BLaER1 (cell line): ENCODE results near the gene ATXN2.
"Not testable (repeated sequence)": the region's sequence is repeated elsewhere in the genome, so short reads cannot be mapped to it uniquely, and the experiment has no call there.

Source experiments
- H3K27ac ChIP-seq: shearing (Covaris generic); formaldehyde crosslinking; 2 replicates; pipeline ENCODE4 v1.8.1; 2022
- H3K27me3 ChIP-seq: shearing (Covaris generic); formaldehyde crosslinking; 2 replicates; pipeline ENCODE4 v1.8.1; 2022
- H3K36me3 ChIP-seq: shearing (Covaris generic); formaldehyde crosslinking; 2 replicates; pipeline ENCODE4 v1.8.1; 2022
- H3K4me1 ChIP-seq: shearing (Covaris generic); formaldehyde crosslinking; 2 replicates; pipeline ENCODE4 v1.8.1; 2022
- H3K4me2 ChIP-seq: shearing (Covaris generic); formaldehyde crosslinking; 2 replicates; pipeline ENCODE4 v1.8.1; 2022
- H3K4me3 ChIP-seq: shearing (Covaris generic); formaldehyde crosslinking; 2 replicates; pipeline ENCODE4 v1.8.1; 2022
- H3K9ac ChIP-seq: shearing (Covaris generic); formaldehyde crosslinking; 2 replicates; pipeline ENCODE4 v1.8.1; 2022
- H3K9me3 ChIP-seq: shearing (Covaris generic); formaldehyde crosslinking; 2 replicates; pipeline ENCODE4 v1.8.1; 2022
- H4K20me1 ChIP-seq: shearing (Covaris generic); formaldehyde crosslinking; 2 replicates; pipeline ENCODE4 v1.8.1; 2022
- Cebpa-rat ChIP-seq: shearing (Covaris generic); IDR thresholded peaks from 2 replicates; pipeline ENCODE4 v1.8.1; 2022

The ATXN2 gene

DNA sequence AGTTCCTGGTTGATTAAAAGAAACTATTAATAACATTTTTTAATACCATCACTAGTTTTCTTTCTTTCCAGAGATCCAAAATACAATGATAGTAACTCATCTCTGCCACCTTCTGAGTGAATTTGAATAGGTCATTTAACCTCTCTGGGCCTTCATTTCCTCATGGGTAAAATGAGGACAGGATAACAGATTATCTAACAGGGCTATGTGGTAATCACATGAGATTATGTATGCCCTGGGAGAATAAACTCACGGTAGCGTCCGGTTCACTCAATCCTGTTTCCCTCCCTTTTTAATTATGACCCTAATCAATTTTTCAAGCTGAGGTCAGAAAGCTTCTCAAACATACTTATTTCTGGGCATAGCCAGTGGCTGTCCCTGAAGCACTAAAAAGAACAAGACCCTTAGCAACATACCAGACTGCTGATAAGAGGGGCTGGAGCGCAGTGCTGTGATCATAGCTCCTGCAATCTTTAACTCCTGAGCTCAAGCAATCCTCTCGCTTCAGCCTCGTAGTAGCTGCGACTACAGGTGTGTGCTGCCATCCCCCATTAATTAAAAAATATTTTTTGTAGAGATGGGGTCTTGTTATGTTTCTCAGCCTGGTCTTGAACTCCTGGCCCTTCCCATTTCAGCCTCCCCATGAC lies 24.2 kb downstream of the ATXN2 start:
- TF ChIP-seq Cebpa-rat: no peak
- H4K20me1 ChIP-seq: peaks cover 100% of the 10 kb centered on the region
- no peak overlapping the region for H3K4me2 ChIP-seq
- H3K4me3 ChIP-seq: no peak overlapping the region
- H3K27ac ChIP-seq: no peak overlapping the region
- H3K9me3 ChIP-seq: no peaks in the 10 kb centered on the region
- no peak overlapping the region for H3K9ac ChIP-seq
- 0 out of 2 replicates have a peak, but pooled peaks cover 9% of the 10 kb centered on the region for H3K4me1 ChIP-seq
- H3K27me3 ChIP-seq: no peaks in the 10 kb centered on the region
- H3K36me3 ChIP-seq: peaks cover 21% of the 10 kb centered on the region

DNA sequence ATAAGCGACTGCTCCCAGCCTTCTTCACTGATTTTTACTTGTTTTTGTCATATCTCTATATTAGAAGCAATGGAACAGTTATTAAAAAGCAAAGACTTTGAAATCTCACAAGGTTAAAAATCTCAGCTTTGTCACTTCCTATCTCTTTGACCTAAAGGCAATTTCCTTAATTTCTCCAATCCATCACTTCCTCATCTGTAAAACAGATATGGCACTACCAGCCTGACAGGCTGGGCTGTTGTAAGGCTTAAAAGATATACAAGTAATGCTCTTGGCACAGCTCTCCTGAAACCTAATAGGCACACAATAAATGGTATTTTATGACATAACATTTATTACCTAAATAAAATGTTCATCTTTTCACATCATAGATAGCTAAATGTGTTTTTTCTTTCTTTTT lies 25.6 kb downstream of the ATXN2 start:
- Histone ChIP-seq H4K20me1 (peaks cover 100% of the 10 kb centered on the region), H3K4me3 (no peak overlapping the region), H3K9me3 (no peaks in the 10 kb centered on the region), H3K4me2 (no peak overlapping the region), H3K27ac (no peak overlapping the region), H3K4me1 (0 out of 2 replicates have a peak, but pooled peaks cover 4% of the 10 kb centered on the region), H3K36me3 (peaks cover 18% of the 10 kb centered on the region), H3K9ac (no peak overlapping the region), H3K27me3 (no peaks in the 10 kb centered on the region)
- TF ChIP-seq Cebpa-rat: no peak

DNA sequence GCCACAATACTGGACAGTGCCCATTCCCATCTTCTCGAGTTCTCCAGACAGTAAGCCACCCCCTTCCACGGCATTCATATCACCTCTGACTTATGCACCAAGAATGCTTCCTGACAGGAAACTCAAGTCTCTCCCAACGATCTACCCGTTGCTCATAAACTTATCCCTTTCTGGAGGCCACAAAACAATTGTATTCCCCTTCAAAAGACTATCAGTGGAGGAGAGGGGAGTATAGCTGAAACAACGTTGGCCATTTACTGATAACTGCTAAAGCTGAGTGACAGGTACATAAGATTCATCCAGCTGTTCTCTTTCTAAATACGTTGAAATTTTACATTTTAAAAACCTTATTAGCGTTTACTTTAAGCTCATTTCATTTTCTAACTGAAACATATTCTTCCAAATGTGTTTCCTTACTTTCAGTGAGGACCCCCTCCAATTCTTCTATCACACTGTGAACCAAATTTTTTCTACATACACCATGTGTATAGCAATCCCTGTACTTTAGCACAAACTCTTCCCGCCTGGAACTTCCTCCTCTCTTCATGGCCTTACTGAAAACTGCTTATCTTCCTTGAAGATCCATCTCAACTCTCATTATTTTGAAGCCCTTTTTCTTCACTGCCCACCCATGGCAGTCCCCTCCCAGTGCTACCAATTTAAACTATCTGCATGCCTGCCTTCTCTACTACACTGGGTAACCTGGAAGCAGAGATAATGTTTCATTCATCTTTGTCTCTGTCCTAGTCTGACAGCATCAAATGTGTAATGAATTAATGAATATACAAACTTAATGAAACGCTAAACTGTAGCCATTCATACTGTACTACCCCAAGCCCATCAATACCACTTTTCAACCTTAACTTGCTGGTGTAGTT lies 28.8 kb downstream of the ATXN2 start:
- Histone ChIP-seq H3K36me3 (peaks cover 27% of the 10 kb centered on the region), H3K9me3 (no peaks in the 10 kb centered on the region), H3K9ac (no peak overlapping the region), H3K4me2 (no peak overlapping the region), H3K4me1 (peaks cover 14% of the 10 kb centered on the region; the same call in 1 of the 2 replicates), H3K27ac (no peak overlapping the region), H4K20me1 (peaks cover 100% of the 10 kb centered on the region), H3K4me3 (no peak overlapping the region), H3K27me3 (no peaks in the 10 kb centered on the region)
- no peak for TF ChIP-seq Cebpa-rat

DNA sequence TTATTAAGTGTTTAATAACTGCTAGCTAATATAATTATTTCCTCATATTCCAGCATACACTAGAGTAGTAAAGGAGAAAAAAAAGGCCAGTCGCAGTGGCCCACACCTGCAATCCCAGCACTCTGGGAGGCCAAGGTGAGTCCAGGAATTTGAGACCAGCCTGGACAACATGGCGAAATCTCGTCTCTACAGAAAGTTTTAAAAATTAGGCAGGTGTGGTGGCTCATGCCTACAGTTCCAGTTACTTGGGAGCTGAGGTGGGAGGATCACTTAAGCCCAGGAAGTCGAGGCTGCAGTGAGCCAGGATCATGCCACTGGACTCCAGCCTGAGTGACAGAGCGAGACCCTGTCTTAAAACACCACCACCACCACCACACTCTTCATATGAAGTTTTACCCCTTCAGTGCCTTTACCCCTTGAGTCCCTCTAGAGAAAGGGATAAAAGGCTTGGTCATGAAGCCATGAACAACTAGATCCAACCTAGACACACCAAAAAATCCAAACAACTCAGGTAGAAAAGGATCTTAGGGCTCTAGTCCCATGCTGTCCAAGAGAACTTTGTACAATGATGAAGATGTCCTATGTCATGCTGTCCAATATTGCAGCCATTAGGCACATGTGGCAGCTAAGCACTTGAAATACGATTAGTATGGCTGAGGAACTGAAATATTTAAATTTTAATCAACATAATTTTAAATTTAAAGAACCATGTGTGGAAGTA lies 29.6 kb downstream of the ATXN2 start:
- Histone ChIP-seq H3K36me3 (peaks cover 22% of the 10 kb centered on the region), H3K4me3 (no peak overlapping the region), H3K9ac (no peak overlapping the region), H3K4me2 (no peak overlapping the region), H3K4me1 (peaks cover 14% of the 10 kb centered on the region; the same call in 1 of the 2 replicates), H3K27ac (no peak overlapping the region), H3K9me3 (no peaks in the 10 kb centered on the region), H4K20me1 (peaks cover 100% of the 10 kb centered on the region), H3K27me3 (no peaks in the 10 kb centered on the region)
- no peak for TF ChIP-seq Cebpa-rat

DNA sequence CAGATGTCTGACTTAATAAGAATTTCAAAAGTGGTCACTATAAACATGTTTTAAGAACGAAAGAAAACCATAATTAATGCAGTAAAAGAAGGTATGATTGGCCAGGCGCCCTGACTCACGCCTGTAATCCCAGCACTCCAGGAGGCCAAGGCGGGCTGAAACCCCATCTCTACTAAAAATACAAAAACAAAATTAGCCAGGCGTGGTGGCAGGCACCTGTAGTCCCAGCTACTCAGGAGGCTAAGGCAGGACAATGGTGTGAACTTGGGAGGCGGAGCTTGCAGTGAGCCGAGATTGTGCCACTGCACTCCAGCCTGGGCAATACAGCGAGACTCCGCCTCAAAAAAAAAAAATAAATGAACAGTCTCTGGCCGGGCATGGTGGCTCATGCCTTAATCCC lies 38.3 kb downstream of the ATXN2 start:
- Histone ChIP-seq H3K4me1 (peaks cover 25% of the 10 kb centered on the region), H4K20me1 (peaks cover 100% of the 10 kb centered on the region), H3K36me3 (peaks cover 22% of the 10 kb centered on the region)
- not testable (repeated sequence) for H3K4me3 ChIP-seq, H3K9me3 ChIP-seq, H3K27me3 ChIP-seq, H3K27ac ChIP-seq, H3K4me2 ChIP-seq, H3K9ac ChIP-seq

DNA sequence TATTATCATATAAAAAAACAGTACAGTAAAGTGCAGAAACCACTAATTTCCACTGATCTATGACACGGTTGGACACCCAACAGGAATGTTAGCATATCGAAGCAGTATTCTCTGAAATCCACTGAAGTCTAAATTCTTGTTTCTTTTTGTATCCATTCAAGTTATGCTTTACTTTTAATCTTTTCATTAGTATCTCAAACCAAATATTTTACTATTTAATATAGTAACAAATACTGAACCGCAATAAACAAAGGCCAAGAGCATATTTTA lies 41.1 kb downstream of the ATXN2 start:
- peaks cover 25% of the 10 kb centered on the region for H3K4me1 ChIP-seq
- no peak overlapping the region for H3K9ac ChIP-seq
- H4K20me1 ChIP-seq: peaks cover 99% of the 10 kb centered on the region
- H3K27ac ChIP-seq: no peak overlapping the region
- H3K4me3 ChIP-seq: no peak overlapping the region
- peaks cover 40% of the 10 kb centered on the region for H3K36me3 ChIP-seq
- no peaks in the 10 kb centered on the region for H3K27me3 ChIP-seq
- peaks cover 16% of the 10 kb centered on the region for H3K9me3 ChIP-seq
- no peak for TF ChIP-seq Cebpa-rat
- peak overlapping the region; percentile 27; the same call in 1 of the 2 replicates for H3K4me2 ChIP-seq

DNA sequence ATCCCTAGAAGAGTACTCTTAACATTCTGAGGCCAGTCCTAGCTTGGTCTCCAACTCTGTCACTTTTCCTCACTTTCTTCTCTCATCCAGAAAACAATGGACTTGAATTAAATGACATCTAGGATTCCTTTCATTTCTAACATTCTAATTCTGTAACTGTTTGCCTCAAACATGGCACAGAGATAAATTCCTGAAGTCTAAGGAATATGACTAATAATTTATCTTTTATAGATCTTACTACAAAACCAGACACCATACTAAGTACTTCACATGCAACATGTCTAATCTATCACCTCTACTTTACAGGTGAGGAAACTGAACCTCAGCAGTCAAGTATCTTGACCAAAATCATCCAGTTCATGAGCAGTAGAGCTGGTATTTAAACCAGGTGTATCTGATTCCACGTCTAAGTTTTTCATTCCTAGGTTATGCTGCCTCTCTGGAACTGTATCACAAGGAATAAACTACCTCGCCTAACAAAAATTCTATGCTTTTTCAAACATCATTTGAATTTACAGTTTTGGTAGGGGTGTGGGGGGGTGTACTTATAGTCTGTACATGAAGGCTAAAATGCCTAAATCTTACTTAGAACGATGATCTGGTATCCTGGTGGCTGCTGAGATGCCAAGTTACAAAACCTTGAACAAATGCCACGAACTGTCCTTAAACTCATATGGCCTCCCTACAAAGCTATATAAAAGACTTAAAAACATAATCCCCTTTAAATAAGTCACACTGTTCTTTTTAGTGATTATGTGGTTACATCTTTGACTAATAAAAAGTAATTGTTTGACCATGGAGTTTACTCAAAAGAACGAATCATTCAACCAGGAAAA lies 41.6 kb downstream of the ATXN2 start:
- Histone ChIP-seq H3K27me3 (no peaks in the 10 kb centered on the region), H3K4me3 (no peak overlapping the region), H4K20me1 (peaks cover 96% of the 10 kb centered on the region), H3K9ac (no peak overlapping the region), H3K27ac (no peak overlapping the region), H3K4me1 (peaks cover 19% of the 10 kb centered on the region), H3K9me3 (peaks cover 16% of the 10 kb centered on the region), H3K4me2 (peak overlapping the region; percentile 27; the same call in 1 of the 2 replicates), H3K36me3 (peaks cover 39% of the 10 kb centered on the region)
- no peak for TF ChIP-seq Cebpa-rat

DNA sequence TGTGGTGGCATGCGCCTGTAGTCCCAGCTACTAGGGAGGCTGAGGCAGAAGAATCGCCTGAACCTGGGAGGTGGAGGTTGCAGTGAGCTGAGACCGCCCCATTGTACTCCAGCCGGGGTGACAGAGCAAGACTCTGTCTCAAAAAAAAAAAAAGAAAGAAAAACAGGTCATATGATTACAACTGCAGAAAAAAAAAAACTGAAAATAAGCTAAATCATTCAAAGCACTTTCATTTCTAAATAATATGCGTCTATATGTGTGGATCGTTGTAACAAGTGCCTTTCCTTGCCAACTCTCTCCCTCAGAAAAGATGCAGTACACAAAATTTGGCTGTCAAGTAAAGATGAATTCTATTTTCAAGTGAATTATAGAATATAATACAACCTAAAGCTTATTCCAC lies 42.4 kb downstream of the ATXN2 start:
- no peak for TF ChIP-seq Cebpa-rat
- peaks cover 90% of the 10 kb centered on the region for H4K20me1 ChIP-seq
- H3K9ac ChIP-seq: no peak overlapping the region
- H3K27me3 ChIP-seq: no peaks in the 10 kb centered on the region
- H3K27ac ChIP-seq: no peak overlapping the region
- no peak overlapping the region for H3K4me2 ChIP-seq
- H3K4me3 ChIP-seq: no peak overlapping the region
- H3K9me3 ChIP-seq: peaks cover 16% of the 10 kb centered on the region
- peaks cover 16% of the 10 kb centered on the region for H3K4me1 ChIP-seq
- peaks cover 38% of the 10 kb centered on the region for H3K36me3 ChIP-seq

DNA sequence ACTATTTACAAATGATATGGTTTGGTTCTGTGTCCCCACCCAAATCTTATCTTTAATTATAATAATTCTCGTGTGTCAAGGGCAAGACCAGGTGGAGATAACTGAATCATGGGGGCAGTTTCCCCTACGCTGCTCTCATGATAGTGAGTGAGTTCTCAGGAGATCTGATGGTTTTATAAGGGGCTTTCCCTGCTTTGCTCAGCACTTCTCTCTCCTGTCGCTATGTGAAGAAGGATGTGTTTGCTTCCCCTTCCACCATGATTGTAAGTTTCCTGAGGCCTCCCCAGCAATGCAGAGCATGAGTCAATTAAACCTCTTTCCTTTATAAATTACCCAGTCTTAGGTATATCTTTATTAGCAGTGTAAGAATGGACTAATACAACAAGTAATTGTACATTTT lies 43.8 kb downstream of the ATXN2 start:
- not testable (repeated sequence) for H3K9ac ChIP-seq, H3K4me3 ChIP-seq, H3K27me3 ChIP-seq, H3K27ac ChIP-seq, H3K4me2 ChIP-seq
- peaks cover 16% of the 10 kb centered on the region for H3K4me1 ChIP-seq
- H3K36me3 ChIP-seq: peaks cover 42% of the 10 kb centered on the region
- peaks cover 87% of the 10 kb centered on the region for H4K20me1 ChIP-seq
- peaks cover 16% of the 10 kb centered on the region for H3K9me3 ChIP-seq
